HG02642 (cell line): Measurements from ENCODE around the gene TSN.
A peak's percentile ranks its signal among the peaks of the same experiment; 100 is the strongest.
"Not testable (repeated sequence)": the region's sequence is repeated elsewhere in the genome, so short reads cannot be mapped to it uniquely, and the experiment has no call there.

Experiments
- ATAC-seq: cut with Tn5 transposase; IDR thresholded peaks from one replicate; pipeline ENCODE4 v1.9.1; 2021; ENCODE audit warnings: mild to moderate bottlenecking; ENCODE audit not compliant: unreplicated experiment, poor library complexity

Gene TSN

DNA sequence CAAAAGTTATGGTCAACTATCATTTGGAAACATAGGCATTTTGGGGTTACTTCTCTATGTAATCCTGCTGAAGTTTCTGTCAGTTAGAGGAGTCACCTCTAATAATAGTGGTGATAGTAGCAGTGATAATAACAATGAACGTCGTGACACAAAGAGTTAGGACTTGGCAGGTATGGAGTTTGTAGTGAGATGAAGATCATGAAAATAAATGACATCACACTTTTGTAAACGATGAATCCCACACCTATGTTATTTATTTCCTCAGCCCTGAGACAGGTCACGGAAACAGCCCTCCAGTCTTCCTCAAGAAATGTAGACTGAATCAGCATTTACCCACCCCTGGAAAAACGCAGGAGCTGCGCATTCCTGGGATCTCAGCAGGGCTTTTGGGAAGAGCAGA is 38.8 kb downstream of the TSN start:
- no peak for ATAC-seq

DNA sequence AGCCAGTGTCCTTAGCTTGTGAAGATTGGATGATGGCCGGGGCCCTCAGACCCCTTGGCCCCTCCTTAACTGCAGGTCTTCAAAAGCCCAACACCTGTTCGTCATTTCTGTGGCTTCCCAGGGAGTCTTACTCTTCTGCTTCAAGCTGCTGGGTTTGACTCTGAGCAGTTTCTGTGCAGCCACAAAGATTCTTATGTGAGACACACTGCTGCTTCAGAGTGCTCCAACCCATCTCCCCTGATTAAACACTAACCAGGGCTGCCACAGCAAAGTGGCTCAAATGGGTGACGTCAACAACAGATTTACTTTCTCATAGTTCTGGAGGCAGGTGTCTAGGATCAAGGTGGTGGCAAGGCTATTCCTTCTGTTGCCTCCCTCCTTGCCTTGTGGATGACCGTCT is 40.8 kb downstream of the TSN start:
- ATAC-seq, result no peak

DNA sequence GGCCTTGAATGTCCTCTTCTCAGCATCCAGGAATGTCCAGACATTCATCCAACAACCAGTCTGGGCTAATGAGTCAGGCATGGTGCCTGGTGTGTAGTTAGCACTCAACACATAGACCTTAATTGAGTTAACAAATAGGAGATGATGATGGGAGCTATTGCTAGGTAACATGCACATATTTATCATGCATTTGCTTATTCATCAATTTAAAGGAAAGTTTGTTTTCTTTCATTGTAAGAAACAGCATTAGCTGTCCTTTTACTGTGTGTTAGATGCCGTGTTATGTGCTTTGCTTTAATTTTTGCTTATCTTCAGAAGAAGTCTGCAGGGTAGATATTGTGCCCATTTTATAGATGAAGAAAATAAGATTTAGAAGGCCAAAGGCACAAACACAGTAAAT is 43.2 kb downstream of the TSN start:
- ATAC-seq, result no peak

DNA sequence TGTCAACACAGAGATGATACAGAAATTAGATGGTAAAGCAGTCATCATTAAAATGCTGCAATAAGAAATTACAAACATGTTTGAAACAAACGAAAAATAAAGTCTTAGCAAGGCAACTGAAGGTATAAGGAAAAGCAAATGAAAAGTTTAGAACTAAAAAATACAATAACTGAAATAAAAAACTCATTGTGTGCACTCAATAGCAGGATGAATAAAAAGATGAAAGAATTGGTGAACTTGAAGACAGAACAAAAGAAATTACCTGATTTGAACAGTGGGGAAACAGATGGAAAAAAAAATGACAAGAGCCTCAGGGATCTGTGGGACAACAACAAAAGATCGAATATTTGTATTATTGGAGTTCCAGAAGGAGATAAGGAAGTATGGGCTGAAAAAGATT is 46.5 kb downstream of the TSN start:
- ATAC-seq, result no peak

DNA sequence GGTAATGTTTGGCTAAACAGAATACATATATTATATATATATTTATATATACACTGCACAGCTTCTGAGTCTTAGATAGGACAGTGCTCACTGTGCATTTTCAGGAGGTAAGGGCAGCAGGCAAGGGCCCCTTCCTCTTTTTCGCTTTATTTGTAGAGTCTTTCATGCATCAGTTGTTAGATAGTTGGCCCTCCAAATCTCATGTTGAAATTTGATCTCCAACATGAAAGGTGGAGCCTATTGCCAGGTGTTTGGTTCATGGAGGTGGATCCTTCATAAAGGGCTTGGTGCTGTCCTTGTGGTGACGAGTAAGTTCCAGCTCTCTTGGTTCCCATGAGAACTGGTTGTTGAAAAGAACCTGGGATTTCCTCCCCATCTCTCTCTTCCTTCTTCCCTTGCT is 48.1 kb downstream of the TSN start:
- ATAC-seq, result no peak

DNA sequence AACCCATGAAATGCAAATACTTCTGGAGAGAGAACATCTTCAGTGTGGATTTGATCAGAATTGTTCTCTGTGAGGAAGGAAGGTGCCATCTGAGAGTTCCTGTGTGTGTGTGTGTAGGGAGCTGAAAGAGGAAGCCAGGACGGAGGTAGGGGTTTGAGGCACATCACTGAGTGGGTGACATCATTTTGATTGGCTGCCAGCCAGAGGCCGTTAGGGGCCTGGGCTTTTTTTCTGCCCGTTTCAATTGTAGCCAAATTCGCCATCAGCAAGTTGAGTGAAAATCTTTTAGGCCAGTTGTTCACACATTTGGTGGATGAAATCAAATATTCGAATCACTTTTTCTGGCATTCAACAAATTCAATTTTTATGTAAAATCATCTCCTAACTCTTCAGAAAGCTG is 48.9 kb downstream of the TSN start:
- ATAC-seq, result peak; percentile 78

DNA sequence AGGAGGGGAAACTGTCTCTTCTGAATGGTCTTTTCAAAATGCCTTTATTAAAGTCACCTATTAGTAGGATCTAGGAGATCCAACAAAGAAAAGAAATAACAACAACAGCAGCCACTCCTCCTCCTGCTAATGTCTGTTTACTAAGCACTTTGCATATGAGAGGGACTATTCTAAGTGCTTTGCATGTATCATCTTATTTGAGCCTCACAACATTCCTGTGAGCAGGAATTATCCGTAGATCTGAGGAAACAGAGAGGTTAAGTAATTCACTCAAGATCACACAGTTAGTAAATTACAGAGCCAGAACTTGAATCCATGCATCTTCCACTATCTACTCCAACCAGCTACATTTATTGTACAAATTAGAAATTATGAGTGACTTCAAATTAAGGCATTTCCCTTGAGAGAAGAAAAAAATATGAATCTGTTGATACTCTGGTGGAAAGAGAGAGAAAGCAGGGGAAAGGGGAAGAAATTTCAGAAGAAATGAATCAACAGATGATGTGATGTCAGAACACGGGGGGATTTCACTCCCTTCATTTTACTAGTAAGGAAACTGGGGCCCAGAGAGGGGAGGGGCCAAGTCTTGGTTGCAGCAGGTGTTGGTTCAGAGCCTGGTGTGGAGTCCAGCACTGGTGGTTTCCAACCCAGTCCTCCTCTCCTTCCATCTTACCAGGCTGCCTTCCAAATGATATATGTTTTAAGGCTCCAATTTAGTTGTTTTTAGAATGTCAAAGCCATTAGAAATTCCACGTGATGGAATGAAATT is 49.7 kb downstream of the TSN start:
- ATAC-seq, result no peak

DNA sequence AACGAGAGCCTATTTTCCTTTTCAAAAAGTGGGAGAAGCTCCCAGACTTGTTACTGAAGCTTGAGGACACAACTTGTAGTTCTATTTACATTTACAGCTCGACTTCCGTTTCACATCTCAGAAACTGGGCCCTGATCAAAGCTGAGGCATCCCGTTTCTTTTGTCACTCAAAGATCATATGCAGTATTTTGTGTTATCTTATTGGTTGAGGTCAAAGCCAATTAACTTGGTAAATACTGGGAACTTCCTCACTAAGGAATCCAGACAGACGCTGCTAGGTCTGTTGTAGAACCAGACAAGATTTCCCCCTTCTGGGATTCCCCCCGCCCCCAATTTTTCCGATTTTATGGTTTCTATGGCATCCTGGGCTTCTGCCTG is 50.3 kb downstream of the TSN start:
- no peak for ATAC-seq

DNA sequence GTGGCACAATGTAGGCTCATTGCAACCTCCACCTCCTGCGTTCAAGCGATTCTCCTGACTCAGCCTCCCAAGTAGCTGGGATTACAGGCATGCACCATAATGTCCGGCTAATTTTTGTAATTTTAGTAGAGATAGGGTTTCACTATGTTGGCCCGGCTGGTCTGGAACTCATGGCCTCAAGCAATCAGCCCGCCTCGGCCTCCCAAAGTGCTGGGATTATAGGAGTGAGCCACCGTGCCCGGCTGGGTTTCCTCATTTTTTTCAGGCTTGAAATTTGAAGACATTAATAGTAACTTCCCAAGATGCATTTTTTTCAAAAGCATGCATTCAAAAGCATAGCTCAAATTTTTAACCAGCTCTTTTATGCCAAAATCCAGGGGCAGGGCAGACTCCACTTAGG is 52.3 kb downstream of the TSN start:
- not testable (repeated sequence) for ATAC-seq

DNA sequence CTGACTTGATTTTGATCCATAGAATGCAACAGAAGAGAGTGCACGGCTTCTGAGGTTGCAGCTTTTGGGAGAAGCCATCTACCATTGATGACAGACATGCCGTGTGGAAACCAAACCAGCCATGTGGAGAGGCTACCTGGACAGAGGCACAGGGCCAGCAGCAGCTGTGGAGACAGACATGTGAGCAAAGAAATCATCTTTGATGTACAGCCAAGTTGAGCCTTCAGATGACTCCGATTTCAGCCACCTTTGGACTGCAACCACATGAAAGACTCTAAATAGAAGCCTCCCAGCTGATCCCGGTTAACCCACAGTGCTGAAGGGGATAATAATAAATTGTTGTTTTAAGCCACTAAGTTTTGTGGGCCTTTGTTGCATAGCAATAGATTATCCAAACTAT is 54.2 kb downstream of the TSN start:
- no peak for ATAC-seq

DNA sequence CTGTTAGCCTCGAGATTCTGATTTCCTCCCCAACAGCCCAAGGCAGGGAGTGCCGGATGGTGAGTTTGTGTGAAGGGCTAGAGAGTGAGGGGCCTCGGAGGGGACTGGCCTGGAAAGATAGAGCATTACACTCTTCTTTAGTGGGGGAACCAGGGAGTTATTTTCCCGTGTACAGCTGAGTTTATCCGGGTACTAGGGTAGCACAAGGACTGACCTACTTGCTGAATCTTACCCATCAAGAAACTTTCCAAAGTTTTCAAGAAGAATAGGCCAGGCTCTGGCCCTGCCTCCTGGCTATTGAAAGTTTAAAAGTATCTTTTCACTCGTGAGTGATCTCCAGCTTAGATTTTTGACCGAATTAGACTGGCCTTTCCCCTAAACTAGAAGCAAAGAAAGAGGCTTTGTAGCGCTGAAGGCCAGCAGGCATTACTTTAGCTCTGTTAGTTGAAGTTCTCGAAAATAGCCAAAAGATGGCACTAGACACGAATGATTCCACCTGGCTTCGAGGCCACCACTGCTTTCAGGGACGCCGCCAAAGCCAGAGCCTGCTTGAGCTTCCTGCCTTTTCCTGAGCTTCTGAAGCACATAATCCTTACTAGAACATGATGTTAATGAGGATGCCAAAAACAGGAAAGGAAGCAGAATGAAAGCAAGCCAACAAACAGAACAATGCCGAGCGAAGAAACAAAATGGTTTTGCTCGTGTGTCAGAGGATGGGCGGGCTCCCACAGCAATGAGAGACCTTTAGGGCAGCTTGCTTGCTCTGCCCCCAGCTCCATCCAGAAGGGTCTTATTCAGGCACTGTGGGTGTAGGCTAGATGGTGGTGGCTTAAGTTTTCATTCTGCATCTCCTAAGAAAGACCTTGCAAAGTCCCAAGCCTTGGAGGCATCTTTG is 55.8 kb downstream of the TSN start:
- peak; percentile 81 for ATAC-seq

DNA sequence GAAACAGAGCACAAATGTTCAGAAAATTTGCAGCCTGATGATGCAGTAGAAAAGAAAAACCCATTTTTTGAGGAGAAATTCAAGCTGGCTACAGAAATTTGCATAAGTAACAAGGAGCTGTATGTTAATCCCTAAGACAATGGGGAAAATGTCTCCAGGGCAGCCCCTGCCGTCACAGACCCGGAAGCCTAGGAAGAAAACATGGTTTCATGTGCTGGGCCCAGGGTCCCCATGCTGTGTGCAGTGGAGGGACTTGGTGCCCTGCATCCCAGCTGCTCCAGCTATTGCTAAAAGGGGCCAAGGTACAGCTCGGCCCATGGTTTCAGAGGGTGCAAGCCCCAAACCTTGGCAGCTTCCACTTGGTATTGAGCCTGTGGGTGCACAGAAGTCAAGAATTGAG is 57.6 kb downstream of the TSN start:
- not testable (repeated sequence) for ATAC-seq

DNA sequence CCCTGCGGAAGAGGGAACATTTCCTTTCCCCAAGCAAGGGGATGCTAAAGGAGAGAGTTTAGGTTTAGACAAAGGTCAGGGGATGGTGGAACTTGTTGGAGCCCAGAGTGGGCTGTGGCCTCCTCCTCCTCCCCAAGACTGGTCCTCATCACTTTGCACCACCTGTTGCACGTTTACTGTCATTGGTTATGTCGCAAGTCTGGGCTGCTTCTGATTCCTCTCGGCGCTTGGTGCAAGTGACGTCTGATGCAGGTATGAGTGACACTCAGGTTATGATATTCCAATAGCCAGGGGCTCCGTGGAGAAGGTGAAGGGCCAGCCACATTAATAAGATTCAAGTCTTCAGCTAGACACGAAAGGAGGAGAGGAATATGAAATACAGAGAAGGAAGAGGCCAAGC is 59.8 kb downstream of the TSN start:
- ATAC-seq, result no peak

DNA sequence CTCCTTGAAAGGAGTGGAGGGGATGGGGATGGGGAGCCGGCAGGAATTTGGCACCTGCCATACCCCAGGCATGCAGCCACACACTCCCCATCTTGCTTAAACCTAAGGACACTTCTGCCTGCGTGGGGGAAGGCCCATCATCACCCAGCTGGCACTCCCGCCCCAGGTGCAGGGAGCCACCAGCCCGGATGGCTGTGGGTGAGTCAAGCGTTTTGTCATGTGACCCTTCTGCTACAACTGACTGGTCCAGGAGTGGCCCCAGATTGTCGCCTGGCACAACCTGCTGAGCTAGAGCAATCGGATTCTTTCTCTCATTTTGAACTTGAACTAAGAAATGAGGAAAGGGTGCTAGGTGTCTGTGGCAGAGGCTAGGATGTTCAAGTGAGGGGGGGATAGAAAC is 61.3 kb downstream of the TSN start:
- no peak for ATAC-seq

DNA sequence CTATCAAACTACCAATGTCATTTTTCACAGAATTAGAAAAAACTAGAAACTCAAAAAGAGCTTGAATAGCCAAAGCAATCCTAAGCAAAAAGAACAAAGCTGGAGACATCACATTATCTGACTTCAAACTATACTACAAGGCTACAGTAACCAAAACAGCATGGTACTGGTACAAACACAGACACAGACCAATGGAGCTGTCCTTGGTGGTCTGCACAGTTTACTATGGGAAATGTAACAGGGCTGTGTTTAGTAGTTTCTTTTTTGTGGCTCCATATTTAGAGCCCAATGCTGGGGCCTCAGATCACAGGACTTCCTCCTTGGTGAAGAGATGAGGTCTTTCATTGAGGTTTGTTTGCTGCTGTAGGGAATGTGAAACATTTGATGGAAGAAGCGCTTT is 61.9 kb downstream of the TSN start:
- not testable (repeated sequence) for ATAC-seq
